Ovary (tissue), 9 donors: ENCODE measurements around the gene CTNND2. TPM values are rescaled to one million over a fixed set of nuclear protein-coding genes. Genes with fewer than 3 reads are reported as not detected.

Source experiments
- DNase-seq, 5 donors: peaks; one replicate each; pipeline ENCODE4 v3.0.0-alpha.2; 2019 to 2020
- H3K27ac ChIP-seq, 2 donors: fragments of 200-600 bp; one replicate each; pipeline versions ENCODE4 v1.5.1 to v1.8.0; 2019 to 2022
- H3K27me3 ChIP-seq: fragments of 200-600 bp; one replicate; pipeline ENCODE4 v1.8.0; 2022
- H3K36me3 ChIP-seq: fragments of 200-600 bp; sonication (generic); one replicate; pipeline ENCODE4 v1.5.1; 2019
- H3K4me1 ChIP-seq: one replicate; pipeline ENCODE4 v1.8.1; 2013; ENCODE audit warnings: mild to moderate bottlenecking, moderate library complexity; ENCODE audit not compliant: insufficient read depth
- H3K4me3 ChIP-seq: fragments of 200-600 bp; sonication (generic); one replicate; pipeline ENCODE4 v1.5.1; 2017
- H3K9me3 ChIP-seq, 2 donors: fragments of 200-600 bp in 1 of 2; sonication (generic) in 1 of 2; one replicate each; pipeline versions ENCODE4 v1.5.1 to v1.8.1; 2013 to 2019; ENCODE audit warnings: mild to moderate bottlenecking in 1 of 2, moderate library complexity in 1 of 2
- EP300 ChIP-seq: sonication (generic); formaldehyde crosslinking; IDR thresholded peaks from one replicate; pipeline ENCODE4 v1.6.1; 2017; ENCODE audit warnings: antibody characterized with exemption
- POLR2A ChIP-seq: fragments of 450-650 bp; IDR thresholded peaks from one replicate; pipeline ENCODE4 v1.6.1; 2017; ENCODE audit warnings: antibody characterized with exemption, mild to moderate bottlenecking, moderate library complexity
- WGBS, 3 donors: extraction: QIAGEN DNeasy Blood & Tissue Kit in 1 of 3; methylation state at CpG; one replicate each; pipeline versions ENCODE4 v1.1.5 to v1.1.7; 2013 to 2017; 5-methylcytosine and 5-hydroxymethylcytosine counted together
- intact Hi-C, 4 donors: fragments of 100-400 bp; cut with DNase I; formaldehyde crosslinking; loops; one replicate each; pipeline versions ENCODE4 v1.11.0 to v1.15.1; 2022 to 2023
- polyA plus RNA-seq, 2 donors: library from polyadenylated mRNA; stranded (reverse); fragments of 200-250 nt in 1 of 2; fragments of 350-450 nt in 1 of 2; fragmentation: Illumina TruSeq in 1 of 2; extraction: RNeasy Lipid Tissue Mini Kit (QIAGEN cat#74804) in 1 of 2; gene quantifications; one replicate each; pipeline ENCODE4 v1.2.3, GENCODE V29; 2013 to 2014
- total RNA-seq, 7 donors: library from RNA; depleted of rRNA in 2 of 7; stranded (reverse); fragments of >200 nt in 2 of 7; fragmentation: NEBNext Ultra II Directional in 3 of 7; extraction: Animal tissue kit (Norgen Biotek cat#: 25700) in 3 of 7; gene quantifications; one replicate each; pipeline versions ENCODE4 v1.1.0 to v1.2.4, GENCODE V29; 2016 to 2023
- TF ChIP-seq, protein P1 (sequence below), 3 donors: fragments of 450-650 bp in 2 of 3; fragments of 200-600 bp in 1 of 3; IDR thresholded peaks; one replicate each; pipeline versions ENCODE4 v1.5.1 to v1.8.0; 2016 to 2022; ENCODE audit warnings: antibody characterized with exemption in 3 of 3, mild to moderate bottlenecking in 1 of 3
- donor health status: DM: no; HTN: no; CAD: no; lungs with moderate emphysema.
- donor health status: DM: no; HTN: no; CAD: no.
- donor health status: Bipolar disorder and iron deficiency.
- donor health status: DM: yes; HTN: yes; CAD: no.
- donor health status: DM: no; HTN: no; CAD: no.
- donor health status: DM: yes; HTN: yes; CAD: no.

The CTNND2 gene
- total and polyA plus RNA-seq, 9 donors, result 0.52 to 13.2 (median 2.3) TPM

- intact Hi-C loops, result no loop called here
- H3K27ac ChIP-seq, result no peak overlapping the region
- 51 to 61% (median 59%) methylated on average over 4 of the region's 4 CpGs for WGBS, 3 donors
These were observed 24.7 kb upstream of the CTNND2 start for GRCh38 chr5:11928909-11929308.

DNA sequence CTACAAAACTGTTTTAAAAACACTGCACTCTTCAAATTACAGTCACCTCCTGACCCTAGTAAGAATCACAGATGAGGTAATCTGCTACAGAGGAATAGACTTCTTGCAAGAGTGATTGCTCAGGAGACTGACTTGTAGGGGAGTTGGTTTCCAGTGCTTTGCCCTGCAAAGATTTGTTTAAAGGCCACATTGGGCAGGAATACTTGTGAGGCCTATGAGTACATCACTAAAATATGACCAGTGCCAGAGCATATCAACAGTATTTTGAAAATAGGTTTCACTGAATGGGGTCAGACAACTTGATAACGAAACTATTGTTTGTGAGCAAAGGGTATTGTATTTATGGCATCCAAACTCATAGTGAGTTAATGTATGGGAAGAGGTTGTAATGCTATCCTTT lies 21.5 kb upstream of the CTNND2 start:
- Histone ChIP-seq H3K27me3 (no peaks in the 10 kb centered on the region), H3K36me3 (no peaks in the 10 kb centered on the region), H3K27ac (no peak overlapping the region), H3K4me1 (no peaks in the 10 kb centered on the region), H3K9me3 (no peaks in the 10 kb centered on the region), H3K4me3 (no peak overlapping the region)
- intact Hi-C loops, result no loop called here
- WGBS, 3 donors, result 78 to 79% (median 79%) methylated on average over 1 of the region's 1 CpG
- no peak for TF ChIP-seq EP300
- no peak for TF ChIP-seq POLR2A
- TF ChIP-seq, protein P1, sequence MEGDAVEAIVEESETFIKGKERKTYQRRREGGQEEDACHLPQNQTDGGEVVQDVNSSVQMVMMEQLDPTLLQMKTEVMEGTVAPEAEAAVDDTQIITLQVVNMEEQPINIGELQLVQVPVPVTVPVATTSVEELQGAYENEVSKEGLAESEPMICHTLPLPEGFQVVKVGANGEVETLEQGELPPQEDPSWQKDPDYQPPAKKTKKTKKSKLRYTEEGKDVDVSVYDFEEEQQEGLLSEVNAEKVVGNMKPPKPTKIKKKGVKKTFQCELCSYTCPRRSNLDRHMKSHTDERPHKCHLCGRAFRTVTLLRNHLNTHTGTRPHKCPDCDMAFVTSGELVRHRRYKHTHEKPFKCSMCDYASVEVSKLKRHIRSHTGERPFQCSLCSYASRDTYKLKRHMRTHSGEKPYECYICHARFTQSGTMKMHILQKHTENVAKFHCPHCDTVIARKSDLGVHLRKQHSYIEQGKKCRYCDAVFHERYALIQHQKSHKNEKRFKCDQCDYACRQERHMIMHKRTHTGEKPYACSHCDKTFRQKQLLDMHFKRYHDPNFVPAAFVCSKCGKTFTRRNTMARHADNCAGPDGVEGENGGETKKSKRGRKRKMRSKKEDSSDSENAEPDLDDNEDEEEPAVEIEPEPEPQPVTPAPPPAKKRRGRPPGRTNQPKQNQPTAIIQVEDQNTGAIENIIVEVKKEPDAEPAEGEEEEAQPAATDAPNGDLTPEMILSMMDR (IDR thresholded peaks at IDR 0.05), result no peak
- DNase-seq, result no peak

More at GRCh38 chr5:11928909-11929308, 24.7 kb upstream of the CTNND2 start:
- Histone ChIP-seq H3K36me3 (no peaks in the 10 kb centered on the region), H3K4me1 (no peaks in the 10 kb centered on the region), H3K4me3 (no peak overlapping the region), H3K27me3 (no peaks in the 10 kb centered on the region), H3K9me3 (no peaks in the 10 kb centered on the region)
- no peak for TF ChIP-seq EP300
- TF ChIP-seq POLR2A, result no peak
- TF ChIP-seq, protein P1 (IDR thresholded peaks at IDR 0.05), result no peak
- DNase-seq, result no peak

- Histone ChIP-seq H3K4me3 (no peak overlapping the region), H3K27me3 (no peaks in the 10 kb centered on the region), H3K36me3 (no peaks in the 10 kb centered on the region), H3K4me1 (no peaks in the 10 kb centered on the region), H3K9me3 (no peaks in the 10 kb centered on the region), H3K27ac (no peak overlapping the region)
- intact Hi-C loops, result no loop called here
- DNase-seq, result no peak
- TF ChIP-seq EP300 (no peak), POLR2A (no peak)
- TF ChIP-seq, protein P1 (IDR thresholded peaks at IDR 0.05), result no peak
- WGBS, 3 donors, result 83 to 93% (median 89%) methylated on average over 2 of the region's 2 CpGs
These were observed 18.1 kb upstream of the CTNND2 start for GRCh38 chr5:11922394-11922793.

- 73 to 80% (median 78%) methylated on average over 9 of the region's 9 CpGs for WGBS, 3 donors
- H3K36me3 ChIP-seq, result no peaks in the 10 kb centered on the region
These were observed 14.3 kb upstream of the CTNND2 start for GRCh38 chr5:11918463-11919045.

More at GRCh38 chr5:11918463-11919045, 14.3 kb upstream of the CTNND2 start:
- Histone ChIP-seq H3K27ac (no peak overlapping the region), H3K4me1 (no peaks in the 10 kb centered on the region), H3K4me3 (no peak overlapping the region), H3K27me3 (no peaks in the 10 kb centered on the region), H3K9me3 (no peaks in the 10 kb centered on the region)
- no peak for TF ChIP-seq POLR2A
- TF ChIP-seq, protein P1 (IDR thresholded peaks at IDR 0.05), result no peak
- no peak for TF ChIP-seq EP300
- intact Hi-C loops, result no loop called here
- DNase-seq, result no peak
